Spleen (tissue), 11 donors: ENCODE results near the gene ENOX1. TPM values are rescaled to one million over a fixed set of nuclear protein-coding genes. Genes with fewer than 3 reads are reported as not detected.

Experiments used
- DNase-seq: peaks from one replicate; pipeline ENCODE4 v3.0.0-alpha.2; 2020
- H3K27ac ChIP-seq, 8 donors: fragments of 200-600 bp; sonication (generic) in 7 of 8; 1 replicate in 4 of 8; 2 replicates in 4 of 8; pipeline versions ENCODE4 v1.5.0 to v1.8.0; 2016 to 2021; ENCODE audit warnings: inconsistent platforms in 4 of 8, mild to moderate bottlenecking in 4 of 8, moderate library complexity in 1 of 8
- H3K27me3 ChIP-seq, 7 donors: fragments of 200-600 bp; sonication (generic) in 6 of 7; replicated peaks in 1 of 7; 1 replicate in 4 of 7; 2 replicates in 3 of 7; pipeline versions ENCODE4 v1.5.0 to v1.8.0; 2016 to 2021; ENCODE audit warnings: inconsistent platforms in 3 of 7, mild to moderate bottlenecking in 1 of 7
- H3K36me3 ChIP-seq, 6 donors: fragments of 200-600 bp; sonication (generic) in 5 of 6; 1 replicate in 4 of 6; 2 replicates in 2 of 6; pipeline versions ENCODE4 v1.5.0 to v1.8.0; 2016 to 2021; ENCODE audit warnings: inconsistent platforms in 2 of 6
- H3K4me1 ChIP-seq, 6 donors: fragments of 200-600 bp; sonication (generic) in 5 of 6; 1 replicate in 3 of 6; 2 replicates in 3 of 6; pipeline versions ENCODE4 v1.5.0 to v1.8.0; 2016 to 2021; ENCODE audit warnings: inconsistent platforms in 3 of 6
- H3K4me3 ChIP-seq, 8 donors: fragments of 200-600 bp; sonication (generic) in 7 of 8; 1 replicate in 4 of 8; 2 replicates in 4 of 8; pipeline versions ENCODE4 v1.5.0 to v1.8.0; 2016 to 2021; ENCODE audit warnings: inconsistent platforms in 4 of 8, mild to moderate bottlenecking in 4 of 8, moderate library complexity in 2 of 8
- H3K9me3 ChIP-seq, 8 donors: fragments of 200-600 bp; sonication (generic) in 7 of 8; 1 replicate in 4 of 8; 2 replicates in 4 of 8; pipeline versions ENCODE4 v1.5.0 to v1.8.0; 2016 to 2021; ENCODE audit warnings: inconsistent platforms in 4 of 8
- CTCF ChIP-seq, 11 experiments: fragments of 200-600 bp in 7 of 11; fragments of 450-650 bp in 4 of 11; sonication (generic) in 4 of 11; IDR thresholded peaks in 8 of 11; conservative IDR thresholded peaks in 3 of 11; 1 replicate in 7 of 11; 2 replicates in 4 of 11; pipeline versions ENCODE4 v1.4.0 to v1.8.0; 2016 to 2021; ENCODE audit warnings: antibody characterized with exemption in 11 of 11, inconsistent platforms in 4 of 11, mild to moderate bottlenecking in 1 of 11
- POLR2A ChIP-seq, 3 donors: fragments of 450-650 bp; IDR thresholded peaks; one replicate each; pipeline ENCODE4 v1.5.1; 2017; ENCODE audit warnings: antibody characterized with exemption in 3 of 3, mild to moderate bottlenecking in 1 of 3
- POLR2AphosphoS5 ChIP-seq, 3 donors: sonication (generic); formaldehyde crosslinking; IDR thresholded peaks; one replicate each; pipeline ENCODE4 v1.5.1; 2017; ENCODE audit warnings: antibody characterized with exemption in 3 of 3
- WGBS, 5 donors: extraction: QIAGEN DNeasy Blood & Tissue Kit in 3 of 5; methylation state at CpG; one replicate each; pipeline versions ENCODE4 v1.1.5 to v1.1.7; 2013 to 2018; 5-methylcytosine and 5-hydroxymethylcytosine counted together
- intact Hi-C: fragments of 100-400 bp; cut with DNase I; formaldehyde crosslinking; loops from one replicate; pipeline ENCODE4 v1.15.0; 2023; ENCODE audit warnings: low total_unique reads
- polyA plus RNA-seq, 3 donors: library from polyadenylated mRNA; stranded (reverse); fragments of 200-250 nt; gene quantifications; one replicate each; pipeline ENCODE4 v1.2.1, GENCODE V29; 2013
- total RNA-seq, 7 donors: library from RNA; depleted of rRNA in 3 of 7; stranded (reverse); fragments of >200 nt in 3 of 7; fragmentation: NEBNext Ultra II Directional in 4 of 7; extraction: Animal tissue kit (Norgen Biotek cat#: 25700) in 4 of 7; gene quantifications; one replicate each; pipeline versions ENCODE4 v1.1.0 to v1.2.1, GENCODE V29; 2016 to 2021
- donor health status: healthy with polysubstance abuse.
- donor health status: DM: no; HTN: no; CAD: no; lungs with moderate emphysema.
- donor health status: DM: no; HTN: no; CAD: no.
- donor health status: Bipolar disorder and iron deficiency.
- donor health status: healthy.
- donor health status: DM: no; HTN: no; CAD: no.
- donor health status: DM: yes; HTN: yes; CAD: no.

ENOX1 gene
- total and polyA plus RNA-seq, 10 donors, result 0.42 to 1.3 (median 0.54) TPM; not detected in 1

- intact Hi-C loops, result no loop called here
- 92 to 99% (median 95%) methylated on average over 4 of the region's 4 CpGs for WGBS, 5 donors
Observed at GRCh38 chr13:43205416-43205815, 581.4 kb downstream of the ENOX1 start.

GRCh38 chr13:43204591-43204990 is 582.2 kb downstream of the ENOX1 start:
- 84 to 97% (median 90%) methylated on average over 2 of the region's 2 CpGs for WGBS, 5 donors
- DNase-seq, result no peak
- TF ChIP-seq POLR2AphosphoS5 (IDR thresholded peaks at IDR 0.05) (no peak), CTCF (IDR thresholded peaks at IDR 0.05 in 8 of 11, conservative IDR thresholded peaks at IDR 0.05 in 3 of 11) (no peak), POLR2A (IDR thresholded peaks at IDR 0.05) (no peak)
- Histone ChIP-seq H3K4me1 (no peaks in the 10 kb centered on the region), H3K27me3 (no peaks in the 10 kb centered on the region), H3K27ac (no peak overlapping the region), H3K4me3 (no peak overlapping the region), H3K9me3 (peaks cover 0 to 17% (median 8%) of the 10 kb centered on the region in 8 donors), H3K36me3 (no peaks in the 10 kb centered on the region)
- intact Hi-C loops, result no loop called here

More at GRCh38 chr13:43205416-43205815, 581.4 kb downstream of the ENOX1 start:
- Histone ChIP-seq H3K4me3 (no peak overlapping the region), H3K27ac (no peak overlapping the region), H3K36me3 (no peaks in the 10 kb centered on the region), H3K9me3 (peaks cover 0 to 17% (median 8%) of the 10 kb centered on the region in 8 donors), H3K27me3 (no peaks in the 10 kb centered on the region), H3K4me1 (no peaks in the 10 kb centered on the region)
- TF ChIP-seq POLR2AphosphoS5 (IDR thresholded peaks at IDR 0.05) (no peak), POLR2A (IDR thresholded peaks at IDR 0.05) (no peak), CTCF (IDR thresholded peaks at IDR 0.05 in 8 of 11, conservative IDR thresholded peaks at IDR 0.05 in 3 of 11) (no peak)
- DNase-seq, result no peak

GRCh38 chr13:43203781-43204180 is 583.0 kb downstream of the ENOX1 start:
- no peak overlapping the region for H3K27ac ChIP-seq
- H3K4me3 ChIP-seq, result no peak overlapping the region
- no peaks in the 10 kb centered on the region for H3K27me3 ChIP-seq
- H3K4me1 ChIP-seq, result no peaks in the 10 kb centered on the region
- no peaks in the 10 kb centered on the region for H3K36me3 ChIP-seq
- 69 to 100% (median 76%) methylated on average over 1 of the region's 1 CpG for WGBS, 5 donors
- no peak for DNase-seq
- intact Hi-C loops, result no loop called here
- no peak for TF ChIP-seq CTCF (IDR thresholded peaks at IDR 0.05 in 8 of 11, conservative IDR thresholded peaks at IDR 0.05 in 3 of 11)
- TF ChIP-seq POLR2AphosphoS5 (IDR thresholded peaks at IDR 0.05), result no peak
- TF ChIP-seq POLR2A (IDR thresholded peaks at IDR 0.05), result no peak
- H3K9me3 ChIP-seq, result peaks cover 0 to 17% (median 8%) of the 10 kb centered on the region in 8 donors

GRCh38 chr13:43200736-43201135 is 586.0 kb downstream of the ENOX1 start:
- Histone ChIP-seq H3K27me3 (peaks cover 0 to 4% (median 0%) of the 10 kb centered on the region in 7 donors), H3K4me1 (no peaks in the 10 kb centered on the region), H3K4me3 (no peak overlapping the region), H3K9me3 (peaks cover 0 to 17% (median 8%) of the 10 kb centered on the region in 8 donors), H3K27ac (no peak overlapping the region), H3K36me3 (no peaks in the 10 kb centered on the region)
- WGBS, 5 donors, result 64 to 78% (median 70%) methylated on average over 1 of the region's 1 CpG
- intact Hi-C loops, result no loop called here
- DNase-seq, result no peak
- no peak for TF ChIP-seq POLR2A (IDR thresholded peaks at IDR 0.05)
- no peak for TF ChIP-seq POLR2AphosphoS5 (IDR thresholded peaks at IDR 0.05)
- no peak for TF ChIP-seq CTCF (IDR thresholded peaks at IDR 0.05 in 8 of 11, conservative IDR thresholded peaks at IDR 0.05 in 3 of 11)
